ENCODE data around the gene ARHGEF25. TPM values are rescaled to one million over a fixed set of nuclear protein-coding genes. Genes with fewer than 3 reads are reported as not detected.
A peak's percentile ranks its signal among the peaks of the same experiment; 100 is the strongest.
"Not testable (repeated sequence)": the region's sequence is repeated elsewhere in the genome, so short reads cannot be mapped to it uniquely, and the experiment has no call there.

The ARHGEF25 gene
- total and polyA plus RNA-seq, 5 donors: 14.0 to 22.6 (median 19.3) TPM

DNA sequence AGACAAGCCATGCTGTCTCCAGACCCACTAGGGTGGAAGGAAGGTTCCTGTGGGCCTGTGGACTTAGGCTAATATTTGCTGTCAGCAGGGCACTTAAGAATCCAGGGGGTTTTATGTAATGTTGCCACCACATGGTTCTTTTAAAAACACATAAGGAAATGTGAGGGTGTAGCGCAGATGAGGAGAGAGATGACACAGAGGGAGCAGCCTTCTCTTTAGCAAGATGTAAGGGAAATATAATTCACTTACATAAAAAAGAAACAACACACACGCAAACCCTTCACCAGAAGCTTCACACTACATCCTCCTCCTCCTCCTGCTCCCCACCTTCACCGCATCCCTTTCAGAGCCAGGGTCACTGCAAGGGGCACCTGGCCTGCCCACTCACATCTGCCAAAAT is 25.1 kb upstream of the ARHGEF25 start:
- Histone ChIP-seq H3K9me3 (ENCODE audit: control insufficient read depth, low read length) (no peaks in the 10 kb centered on the region), H3K4me1 (ENCODE audit: control insufficient read depth, insufficient read depth, low read length) (peaks cover 3% of the 10 kb centered on the region), H3K4me3 (ENCODE audit: low read length) (no peak overlapping the region), H3K27ac (ENCODE audit: low read length) (no peak overlapping the region), H3K27me3 (ENCODE audit: control insufficient read depth, insufficient read depth) (no peaks in the 10 kb centered on the region)
- intact Hi-C loops (cut with DNase I): no loop called here
- no peak for ATAC-seq
- WGBS: 87% methylated on average over 3 of the region's 3 CpGs
- DNase-seq: no peak

DNA sequence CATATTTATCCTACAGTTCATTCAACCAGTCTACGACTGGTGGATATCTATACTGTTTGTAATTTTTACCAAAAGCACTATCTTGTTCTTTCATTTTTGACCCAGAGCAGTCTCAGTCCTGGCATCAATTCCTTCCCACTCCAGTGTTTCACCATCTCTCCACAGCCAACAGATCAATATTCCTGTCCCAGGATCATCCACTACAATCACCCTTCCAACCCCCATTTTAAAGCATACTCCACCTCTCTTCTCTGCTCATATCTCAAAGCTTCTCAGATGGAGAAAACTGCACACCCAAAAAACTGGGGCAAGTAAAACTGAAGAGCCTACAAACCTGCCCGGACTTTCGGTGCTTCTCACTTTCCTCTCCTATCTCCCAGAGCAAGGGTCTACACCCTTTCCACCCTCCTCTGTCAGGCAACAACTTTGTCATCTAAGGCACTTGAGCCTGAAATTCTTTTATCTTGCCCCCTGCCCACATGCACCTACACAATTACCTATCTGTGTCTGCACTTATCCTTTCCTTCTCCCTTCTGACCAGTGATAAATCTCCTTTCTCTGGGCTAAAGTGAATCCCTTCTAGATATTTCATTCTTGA is 24.3 kb upstream of the ARHGEF25 start:
- intact Hi-C loops (cut with DNase I): no loop called here
- Histone ChIP-seq H3K27me3 (ENCODE audit: control insufficient read depth, insufficient read depth) (no peaks in the 10 kb centered on the region), H3K27ac (ENCODE audit: low read length) (no peak overlapping the region), H3K4me3 (ENCODE audit: low read length) (no peak overlapping the region), H3K4me1 (ENCODE audit: control insufficient read depth, insufficient read depth, low read length) (peaks cover 4% of the 10 kb centered on the region), H3K9me3 (ENCODE audit: control insufficient read depth, low read length) (no peaks in the 10 kb centered on the region)
- 81% methylated on average over 3 of the region's 3 CpGs for WGBS
- no peak for ATAC-seq
- no peak for DNase-seq

DNA sequence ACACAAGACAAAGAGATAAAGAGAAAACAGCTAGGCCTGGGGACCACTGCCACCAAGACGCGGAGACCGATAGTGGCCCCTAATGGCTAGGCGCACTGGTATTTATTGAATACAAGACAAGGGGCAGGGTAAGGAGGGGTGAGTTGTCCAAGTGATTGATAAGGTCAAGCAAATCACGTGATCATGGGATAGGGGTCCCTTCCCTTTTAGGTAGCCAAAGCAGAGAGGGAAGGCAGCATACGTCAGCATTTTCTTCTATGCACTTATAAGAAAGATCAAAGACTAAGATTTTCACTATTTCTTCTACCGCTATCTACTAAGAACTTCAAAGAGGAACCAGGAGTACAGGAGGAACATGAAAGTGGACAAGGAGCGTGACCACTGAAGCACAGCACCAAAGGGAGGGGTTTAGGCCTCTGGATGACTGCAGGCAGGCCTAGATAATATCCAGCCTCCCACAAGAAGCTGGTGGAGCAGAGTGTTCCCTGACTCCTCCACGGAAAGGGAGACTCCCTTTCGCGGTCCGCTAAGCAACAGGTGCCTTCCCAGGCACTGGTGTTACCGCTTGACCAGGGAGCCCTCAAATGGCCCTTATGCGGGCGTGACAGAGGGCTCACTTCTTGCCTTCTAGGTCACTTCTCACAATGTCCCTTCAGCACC is 22.2 kb upstream of the ARHGEF25 start:
- DNase-seq; H3K27ac ChIP-seq (ENCODE audit: low read length); H3K27me3 ChIP-seq (ENCODE audit: control insufficient read depth, insufficient read depth); H3K9me3 ChIP-seq (ENCODE audit: control insufficient read depth, low read length); H3K4me3 ChIP-seq (ENCODE audit: low read length); intact Hi-C loops (cut with DNase I); H3K4me1 ChIP-seq (ENCODE audit: control insufficient read depth, insufficient read depth, low read length); ATAC-seq: not testable (repeated sequence)
- 89% methylated on average over 15 of the region's 15 CpGs for WGBS

- H3K4me3 ChIP-seq (ENCODE audit: low read length): peak overlapping the region; percentile 67
- no peaks in the 10 kb centered on the region for H3K9me3 ChIP-seq (ENCODE audit: control insufficient read depth, low read length)
- H3K27ac ChIP-seq (ENCODE audit: low read length): peak overlapping the region; percentile 19
- H3K4me1 ChIP-seq (ENCODE audit: control insufficient read depth, insufficient read depth, low read length): peaks cover 6% of the 10 kb centered on the region
- 18% methylated on average over 2 of the region's 2 CpGs for WGBS
- ATAC-seq (no peak), DNase-seq (no peak)
- H3K27me3 ChIP-seq (ENCODE audit: control insufficient read depth, insufficient read depth): no peaks in the 10 kb centered on the region
- intact Hi-C loops (cut with DNase I): no loop called here
Measured at GRCh38 chr12:57590479-57590863, 20.8 kb upstream of the ARHGEF25 start.

DNA sequence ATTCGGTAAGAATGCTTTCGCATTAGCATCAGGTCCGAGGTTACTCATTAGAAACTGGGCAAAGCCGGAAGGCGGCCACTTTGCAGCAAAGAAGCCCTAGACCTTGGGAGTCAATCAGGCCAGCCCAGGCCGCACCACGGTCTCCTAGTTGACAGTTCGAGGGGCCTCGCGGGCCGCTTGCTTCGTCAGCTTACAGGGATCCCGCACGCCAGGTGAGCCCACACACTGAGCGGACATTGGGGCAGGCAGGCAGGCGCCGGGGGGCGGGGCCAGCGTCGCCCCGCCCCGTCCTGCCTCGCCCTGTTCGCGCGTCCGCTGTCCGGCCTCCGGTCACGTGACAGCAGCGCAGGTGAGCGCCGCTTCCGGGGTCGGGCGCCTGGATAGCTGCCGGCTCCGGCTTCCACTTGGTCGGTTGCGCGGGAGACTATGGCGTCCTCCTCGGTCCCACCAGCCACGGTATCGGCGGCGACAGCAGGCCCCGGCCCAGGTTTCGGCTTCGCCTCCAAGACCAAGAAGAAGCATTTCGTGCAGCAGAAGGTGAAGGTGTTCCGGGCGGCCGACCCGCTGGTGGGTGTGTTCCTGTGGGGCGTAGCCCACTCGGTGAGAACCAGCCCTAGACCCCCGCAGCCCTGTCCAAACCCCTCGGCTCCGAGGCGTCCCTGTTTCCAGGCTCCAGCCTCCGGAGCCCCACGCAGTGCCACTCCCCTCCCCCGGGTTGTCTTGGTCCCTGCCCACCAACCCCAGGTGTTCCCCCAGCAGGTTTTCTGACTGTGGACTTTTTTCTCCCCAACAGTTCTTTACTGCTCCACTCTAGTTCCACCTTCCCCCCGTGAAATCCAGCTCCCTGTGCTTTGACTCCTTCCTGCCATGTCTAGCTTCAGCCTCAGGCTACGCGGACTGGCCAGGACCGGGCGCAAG is 20.1 kb upstream of the ARHGEF25 start, which contains the start of gene PIP4K2C:
Gene PIP4K2C, plus strand, starts transcription at position 329 of the 918 bp plus-strand sequence. Its CDS starts 98 bp downstream, at position 427.
- Histone ChIP-seq H3K4me1 (ENCODE audit: control insufficient read depth, insufficient read depth, low read length) (peaks cover 6% of the 10 kb centered on the region), H3K27me3 (ENCODE audit: control insufficient read depth, insufficient read depth) (no peaks in the 10 kb centered on the region), H3K4me3 (ENCODE audit: low read length) (peak within 1 kb of the TSS; percentile 67), H3K27ac (ENCODE audit: low read length) (peak within 1 kb of the TSS; percentile 40), H3K9me3 (ENCODE audit: control insufficient read depth, low read length) (no peaks in the 10 kb centered on the region)
- ATAC-seq (peak; percentile 97 to 98), DNase-seq (peak; percentile 77 to 92 (median 90))
- intact Hi-C loops (cut with DNase I): no loop called here
- under 1% methylated on average over 69 of the region's 69 CpGs for whole genome bisulfite sequencing

- H3K27ac ChIP-seq (ENCODE audit: low read length): no peak overlapping the region
- DNase-seq (no peak), ATAC-seq (no peak)
- no peaks in the 10 kb centered on the region for H3K9me3 ChIP-seq (ENCODE audit: control insufficient read depth, low read length)
- H3K4me3 ChIP-seq (ENCODE audit: low read length): peak overlapping the region; percentile 67
- intact Hi-C loops (cut with DNase I): no loop called here
- H3K27me3 ChIP-seq (ENCODE audit: control insufficient read depth, insufficient read depth): no peaks in the 10 kb centered on the region
- WGBS: 44% methylated on average over 10 of the region's 10 CpGs
- peaks cover 6% of the 10 kb centered on the region for H3K4me1 ChIP-seq (ENCODE audit: control insufficient read depth, insufficient read depth, low read length)
Measured at GRCh38 chr12:57591782-57592325, 19.4 kb upstream of the ARHGEF25 start.

- peaks cover 6% of the 10 kb centered on the region for H3K4me1 ChIP-seq (ENCODE audit: control insufficient read depth, insufficient read depth, low read length)
- H3K27me3 ChIP-seq (ENCODE audit: control insufficient read depth, insufficient read depth): no peaks in the 10 kb centered on the region
- no peak overlapping the region for H3K27ac ChIP-seq (ENCODE audit: low read length)
- intact Hi-C loops (cut with DNase I): no loop called here
- no peak overlapping the region for H3K4me3 ChIP-seq (ENCODE audit: low read length)
- ATAC-seq (no peak), DNase-seq (no peak)
- WGBS: 83% methylated on average over 2 of the region's 2 CpGs
- no peaks in the 10 kb centered on the region for H3K9me3 ChIP-seq (ENCODE audit: control insufficient read depth, low read length)
Measured at GRCh38 chr12:57592551-57593165, 18.6 kb upstream of the ARHGEF25 start.

GRCh38 chr12:57593187-57593586 is 18.0 kb upstream of the ARHGEF25 start:
- WGBS: 87% methylated on average over 4 of the region's 4 CpGs
- Histone ChIP-seq H3K27ac (ENCODE audit: low read length) (no peak overlapping the region), H3K4me1 (ENCODE audit: control insufficient read depth, insufficient read depth, low read length) (peaks cover 6% of the 10 kb centered on the region), H3K9me3 (ENCODE audit: control insufficient read depth, low read length) (no peaks in the 10 kb centered on the region), H3K27me3 (ENCODE audit: control insufficient read depth, insufficient read depth) (no peaks in the 10 kb centered on the region), H3K4me3 (ENCODE audit: low read length) (no peak overlapping the region)
- ATAC-seq: no peak
- DNase-seq: no peak
- intact Hi-C loops (cut with DNase I): no loop called here

GRCh38 chr12:57600395-57600794 is 10.8 kb upstream of the ARHGEF25 start:
- no peaks in the 10 kb centered on the region for H3K27me3 ChIP-seq (ENCODE audit: control insufficient read depth, insufficient read depth)
- WGBS: 59% methylated on average over 2 of the region's 2 CpGs

GRCh38 chr12:57602544-57602943 is 8.7 kb upstream of the ARHGEF25 start:
- no peak overlapping the region for H3K27ac ChIP-seq (ENCODE audit: low read length)

More at GRCh38 chr12:57600395-57600794, 10.8 kb upstream of the ARHGEF25 start:
- Histone ChIP-seq H3K27ac (ENCODE audit: low read length) (no peak overlapping the region), H3K9me3 (ENCODE audit: control insufficient read depth, low read length) (no peaks in the 10 kb centered on the region), H3K4me3 (ENCODE audit: low read length) (no peak overlapping the region), H3K4me1 (ENCODE audit: control insufficient read depth, insufficient read depth, low read length) (peaks cover 4% of the 10 kb centered on the region)
- no peak for DNase-seq
- intact Hi-C loops (cut with DNase I): no loop called here
- no peak for ATAC-seq

More at GRCh38 chr12:57602544-57602943, 8.7 kb upstream of the ARHGEF25 start:
- Histone ChIP-seq H3K27me3 (ENCODE audit: control insufficient read depth, insufficient read depth) (no peaks in the 10 kb centered on the region), H3K4me3 (ENCODE audit: low read length) (no peak overlapping the region), H3K4me1 (ENCODE audit: control insufficient read depth, insufficient read depth, low read length) (peaks cover 6% of the 10 kb centered on the region), H3K9me3 (ENCODE audit: control insufficient read depth, low read length) (no peaks in the 10 kb centered on the region)
- DNase-seq: no peak
- intact Hi-C loops (cut with DNase I): no loop called here
- no peak for ATAC-seq
